GM12892 (cell line): ENCODE measurements around the gene SMYD3.

Experiments used
- POLR2A ChIP-seq: IDR thresholded peaks from 2 replicates; pipeline ENCODE4 v1.6.1; 2011; ENCODE audit warnings: low read depth, low read length, control low read depth
- POLR2AphosphoS5 ChIP-seq: IDR thresholded peaks from 2 replicates; pipeline ENCODE4 v1.6.1; 2011; ENCODE audit warnings: low read depth, low read length, control low read depth
- TAF1 ChIP-seq: IDR thresholded peaks from 2 replicates; pipeline ENCODE4 v1.6.1; 2011; ENCODE audit warnings: low read depth, mild to moderate bottlenecking, control low read depth, low read length, borderline replicate concordance

- TF ChIP-seq POLR2A (no peak), POLR2AphosphoS5 (no peak), TAF1 (no peak)
Observed at GRCh38 chr1:245978915-245979314, 528.2 kb downstream of the SMYD3 start.
